Inferior parietal cortex (tissue), 1 donor: ENCODE results near the gene PKP2.
"Not testable (repeated sequence)": the region's sequence is repeated elsewhere in the genome, so short reads cannot be mapped to it uniquely, and the experiment has no call there.

Experiments used
- DNase-seq: peaks from one replicate; pipeline ENCODE4 v3.0.0-alpha.2; 2016; ENCODE audit errors: extremely low spot score

Gene PKP2

DNA sequence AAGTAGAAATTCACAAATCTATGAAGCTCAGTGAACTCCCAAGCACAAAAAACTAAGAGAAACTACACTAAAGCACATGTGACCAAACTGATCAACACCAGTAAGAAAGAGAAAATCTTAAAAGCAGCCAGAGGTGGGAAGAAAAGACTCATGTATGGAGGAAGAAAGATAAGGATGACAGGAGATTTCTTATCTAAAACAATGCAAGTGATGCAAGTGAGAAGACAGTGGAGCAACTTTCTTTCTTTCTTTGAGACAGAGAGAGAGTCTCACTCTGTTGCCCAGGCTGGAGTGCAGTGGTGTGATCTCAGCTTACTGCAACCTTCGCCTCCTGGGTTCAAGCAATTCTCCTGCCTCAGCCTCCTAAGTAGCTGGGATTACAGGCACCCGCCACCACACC is 34.9 kb downstream of the PKP2 start:
- not testable (repeated sequence) for DNase-seq

DNA sequence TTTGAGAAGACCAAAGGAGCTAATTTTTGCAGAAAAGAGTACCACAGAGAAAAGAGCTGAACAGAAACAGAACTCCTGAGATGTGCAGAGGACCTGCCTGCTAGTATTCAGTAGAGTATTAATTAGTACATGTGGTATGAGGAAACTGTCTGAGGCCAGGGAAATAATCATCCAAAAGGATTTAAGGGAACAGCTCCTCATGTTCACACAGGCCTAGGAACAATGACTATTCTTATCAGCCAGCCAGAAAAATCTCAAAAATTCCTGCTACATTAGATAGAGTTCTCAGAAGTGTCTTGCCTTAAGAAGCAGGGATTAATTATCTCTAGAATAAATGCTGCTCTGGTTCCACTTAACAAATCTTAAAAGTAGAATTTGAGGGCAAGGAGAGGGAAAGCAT is 36.4 kb downstream of the PKP2 start:
- DNase-seq: no peak

DNA sequence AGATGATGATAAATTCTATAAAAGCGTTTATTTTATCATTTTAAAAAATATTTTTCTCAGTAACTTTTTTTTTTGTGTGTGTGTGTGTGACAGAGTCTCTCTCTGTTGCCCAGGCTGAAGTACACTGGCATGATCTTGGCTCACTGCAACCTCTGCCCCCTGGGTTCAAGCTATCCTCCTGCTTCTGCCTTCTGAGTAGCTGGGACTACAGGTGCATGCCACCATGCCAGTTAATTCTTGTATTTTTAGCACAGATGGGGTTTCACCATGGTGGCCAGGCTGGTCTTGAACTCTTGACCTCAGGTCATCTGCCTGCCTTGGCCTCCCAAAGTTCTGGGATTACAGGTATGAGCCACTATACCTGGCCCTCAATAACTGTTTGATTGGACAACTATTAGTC is 37.2 kb downstream of the PKP2 start:
- DNase-seq: no peak

DNA sequence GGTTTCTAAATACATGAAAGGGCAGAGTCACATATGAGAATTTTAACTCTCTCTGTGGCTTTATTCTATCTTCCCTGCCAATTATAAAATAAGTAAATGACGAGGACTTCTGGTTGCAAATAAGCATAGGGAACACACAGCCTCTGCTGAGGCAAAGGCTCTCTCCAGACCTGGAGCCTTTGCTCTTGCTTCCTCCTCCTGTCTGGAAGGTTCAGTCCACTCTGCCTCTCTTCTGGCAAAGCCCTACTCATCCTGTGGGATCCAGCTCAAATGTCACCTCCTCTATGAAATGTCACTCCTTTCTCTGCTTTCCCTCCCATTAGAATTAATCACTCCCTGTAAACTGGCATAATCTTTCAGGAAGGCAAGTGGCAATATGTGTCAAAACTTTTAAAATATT is 41.9 kb downstream of the PKP2 start:
- DNase-seq: no peak

DNA sequence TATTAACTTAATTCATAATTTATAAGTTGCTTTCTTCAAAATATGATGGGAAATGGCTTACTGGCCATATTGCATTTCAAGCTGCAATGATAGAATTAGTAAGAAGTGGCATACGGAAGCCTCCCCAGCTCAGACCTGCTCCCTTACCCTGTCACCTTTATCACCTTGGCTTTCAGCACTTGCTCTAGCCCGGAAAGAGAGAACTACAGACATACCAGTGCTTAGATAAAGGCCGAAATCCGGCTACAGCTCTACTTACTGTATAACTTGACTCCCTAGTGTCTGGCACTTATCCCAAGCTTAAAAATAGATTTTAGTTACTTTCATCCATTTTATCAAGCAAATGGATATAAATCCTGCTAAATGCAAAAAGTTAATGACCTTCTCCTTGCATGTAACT is 42.5 kb downstream of the PKP2 start:
- DNase-seq: no peak

DNA sequence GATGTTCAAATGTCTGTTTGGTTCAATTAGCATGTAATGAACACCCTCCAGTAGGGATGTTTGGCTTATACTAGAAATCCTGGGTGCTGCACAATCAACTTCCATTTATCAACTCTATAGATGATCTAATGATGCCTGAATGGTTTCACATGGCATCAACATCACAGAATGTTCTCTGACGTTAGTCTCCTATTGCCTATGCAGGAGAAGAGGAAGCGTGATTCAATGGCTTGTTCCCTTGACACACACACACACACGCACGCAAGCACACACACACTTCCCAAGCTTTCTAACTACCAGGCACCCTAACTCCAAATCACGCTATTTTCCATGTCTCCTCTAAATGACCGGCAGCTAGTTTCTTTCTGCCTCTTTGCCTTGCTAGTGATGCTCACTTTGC is 49.3 kb downstream of the PKP2 start:
- no peak for DNase-seq

DNA sequence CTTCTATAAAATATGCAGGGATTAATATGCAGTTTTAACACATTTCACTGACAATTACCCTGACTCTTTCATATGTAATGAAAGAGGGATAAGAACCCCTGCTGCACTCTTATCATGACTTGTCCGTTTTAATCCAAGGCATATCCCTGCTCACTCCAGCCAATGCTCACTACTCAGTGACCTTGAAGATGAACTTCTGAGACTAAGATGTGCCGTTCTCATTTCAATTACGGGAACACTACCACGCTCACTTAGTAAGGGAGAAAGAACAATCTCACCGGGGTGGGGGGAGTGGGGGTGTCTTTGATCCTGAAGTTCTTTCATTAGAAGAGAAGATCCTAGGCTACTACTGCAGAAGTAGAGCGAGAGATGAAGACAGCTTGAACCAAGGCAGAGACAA is 50.5 kb downstream of the PKP2 start:
- DNase-seq: no peak

DNA sequence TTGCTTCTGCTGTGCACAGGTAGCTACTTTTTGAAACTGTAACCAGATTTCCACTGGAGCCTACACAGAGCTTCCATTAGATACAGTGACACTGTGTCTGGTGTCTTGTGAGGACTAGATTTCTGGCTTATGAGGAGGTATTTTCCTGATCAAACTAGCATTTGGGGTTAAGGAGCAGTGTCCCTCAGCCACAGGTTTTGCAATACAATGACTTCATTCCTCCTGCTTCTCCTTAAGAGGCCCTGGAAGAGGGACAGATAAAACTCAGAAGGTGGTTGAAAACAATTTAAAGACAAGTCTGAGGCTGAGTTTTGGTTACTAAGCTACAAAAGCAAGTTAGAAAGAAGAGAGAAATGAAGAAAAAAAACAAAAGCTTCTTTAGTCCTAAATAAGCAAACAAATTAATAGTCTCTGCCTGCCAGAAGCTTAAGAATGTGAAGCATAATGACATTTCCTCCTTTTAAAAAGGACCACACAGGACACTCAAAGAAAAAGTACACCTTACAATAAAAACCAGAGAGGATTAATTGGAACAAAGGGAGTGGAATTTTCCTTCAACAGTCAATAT is 53.0 kb downstream of the PKP2 start:
- DNase-seq: no peak

DNA sequence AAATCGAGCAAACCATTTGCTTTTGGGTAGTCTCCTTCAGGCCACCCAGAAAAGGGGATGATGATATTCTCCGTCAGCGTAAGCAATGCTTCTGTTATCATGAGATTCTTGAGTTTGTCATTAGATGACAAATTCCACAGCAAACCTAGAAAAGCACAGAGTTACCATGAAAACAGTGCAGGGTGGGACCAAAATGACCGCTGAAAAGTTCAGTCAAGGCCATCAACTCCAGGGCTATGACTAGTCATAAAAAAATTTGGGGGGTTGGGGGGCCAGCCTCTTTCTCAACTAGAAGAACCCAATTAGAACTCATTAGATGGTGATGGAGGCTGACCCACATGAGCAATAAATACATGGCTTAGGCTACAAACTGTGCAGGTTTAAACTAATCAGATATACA is 55.5 kb downstream of the PKP2 start:
- DNase-seq: no peak

DNA sequence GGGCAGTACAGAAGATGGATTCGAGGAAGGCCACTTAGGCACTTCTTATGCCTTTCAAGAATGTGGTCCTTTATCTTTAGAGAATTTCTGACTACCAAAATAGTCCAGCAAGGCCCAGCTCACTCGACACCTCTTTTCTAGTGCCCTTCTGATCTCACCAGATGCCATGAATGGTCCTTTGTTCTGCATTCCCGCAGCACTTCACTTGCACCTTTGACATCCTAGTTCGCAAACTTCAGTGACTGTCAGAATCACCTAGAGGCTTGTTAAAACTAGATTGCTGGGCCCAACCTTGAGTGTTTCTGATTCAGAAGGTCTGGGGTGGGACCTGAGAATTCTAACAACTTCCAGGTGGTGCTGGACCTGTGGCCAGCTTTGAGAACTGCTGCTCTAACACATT is 56.7 kb downstream of the PKP2 start:
- no peak for DNase-seq

DNA sequence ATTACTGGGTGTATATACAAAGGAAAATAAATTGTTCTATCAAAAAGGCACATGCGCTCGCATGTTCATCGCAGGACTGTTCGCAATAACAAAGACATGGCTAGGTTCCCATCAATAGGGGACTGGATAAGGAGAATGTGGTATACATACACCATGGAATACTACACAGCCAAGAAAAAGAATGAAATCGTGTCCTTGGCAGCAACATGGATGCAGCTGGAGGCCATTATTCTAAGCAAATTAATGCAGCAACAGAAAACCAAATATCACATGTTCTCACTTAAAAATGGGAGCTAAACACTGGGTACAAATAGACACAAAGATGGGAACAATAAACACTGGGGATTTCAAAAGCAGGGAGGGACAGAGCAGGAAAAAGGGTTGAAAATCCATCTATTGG is 58.6 kb downstream of the PKP2 start:
- no peak for DNase-seq

DNA sequence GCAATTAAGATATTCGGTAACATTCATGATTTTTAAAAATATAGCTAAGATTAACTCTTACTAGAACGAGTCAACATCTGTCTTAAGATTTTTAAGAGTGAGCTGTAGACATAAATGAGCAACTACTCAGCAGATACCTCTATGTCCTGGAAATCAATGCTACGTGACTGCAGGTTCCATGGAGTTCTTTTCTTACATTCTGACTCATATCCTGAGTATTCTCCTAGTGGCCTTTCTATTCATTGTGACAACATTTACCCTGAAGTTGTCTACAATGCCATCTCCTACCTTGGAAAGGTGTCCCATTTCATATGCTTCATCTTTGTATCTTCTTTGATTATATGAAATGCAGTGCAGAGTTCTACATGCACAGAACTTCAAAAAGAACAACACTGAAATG is 59.9 kb downstream of the PKP2 start:
- no peak for DNase-seq

DNA sequence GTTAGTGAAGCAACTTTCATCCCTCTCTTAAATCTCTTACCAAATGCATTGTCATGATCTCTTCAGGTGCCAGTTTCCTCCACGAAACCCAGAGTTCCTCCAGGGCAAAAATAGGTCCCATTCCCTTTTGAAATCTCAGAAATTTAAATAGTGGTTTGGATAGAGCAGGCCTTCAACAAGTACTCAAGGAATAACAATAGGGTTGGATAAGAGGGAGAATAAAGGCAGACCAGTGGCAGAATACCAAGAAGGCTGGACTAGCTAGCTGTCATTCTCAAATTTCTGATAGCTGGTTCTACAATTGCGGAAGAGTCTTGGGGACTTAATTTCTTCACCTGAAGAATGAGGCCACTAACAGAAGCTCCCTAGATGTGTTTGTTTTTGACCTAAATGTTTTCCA is 62.5 kb downstream of the PKP2 start:
- DNase-seq: no peak

DNA sequence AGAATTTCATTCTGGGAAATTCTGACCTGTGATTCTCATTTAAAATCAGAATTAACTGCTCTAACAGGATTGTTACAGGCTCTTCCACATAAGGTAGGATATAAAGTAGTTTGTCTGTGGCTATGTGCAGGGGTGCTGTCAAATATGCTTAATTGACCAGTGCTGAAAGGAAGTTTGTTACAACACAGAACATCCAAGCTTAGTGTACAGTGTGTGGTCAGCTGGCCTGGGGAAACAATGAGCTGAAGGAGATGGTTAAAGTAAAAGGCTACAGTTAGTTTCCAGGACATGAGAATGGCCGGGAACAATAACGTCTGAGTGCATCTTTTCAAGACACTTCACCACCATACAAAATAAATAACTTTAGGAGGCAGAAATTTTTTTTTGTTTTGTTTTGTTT is 68.0 kb downstream of the PKP2 start:
- DNase-seq: no peak

DNA sequence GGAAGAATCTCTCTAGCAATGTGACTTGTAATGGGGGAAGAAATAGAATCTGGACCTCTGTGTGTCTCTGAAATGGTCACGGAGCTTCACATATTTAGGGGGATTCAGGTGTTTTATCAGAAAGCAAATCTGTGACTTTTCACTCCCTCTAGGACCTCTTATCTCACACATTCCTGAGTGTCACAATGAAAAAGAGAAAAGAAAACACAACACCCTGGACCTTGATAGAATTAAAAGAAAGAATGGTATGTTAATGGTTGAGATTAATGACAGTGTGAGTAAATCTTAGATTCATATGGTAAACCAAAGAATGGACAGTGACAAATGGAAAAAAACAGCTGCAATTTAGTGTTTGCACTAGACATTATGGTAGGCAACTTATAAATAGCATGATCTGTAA is 68.5 kb downstream of the PKP2 start:
- DNase-seq: no peak

DNA sequence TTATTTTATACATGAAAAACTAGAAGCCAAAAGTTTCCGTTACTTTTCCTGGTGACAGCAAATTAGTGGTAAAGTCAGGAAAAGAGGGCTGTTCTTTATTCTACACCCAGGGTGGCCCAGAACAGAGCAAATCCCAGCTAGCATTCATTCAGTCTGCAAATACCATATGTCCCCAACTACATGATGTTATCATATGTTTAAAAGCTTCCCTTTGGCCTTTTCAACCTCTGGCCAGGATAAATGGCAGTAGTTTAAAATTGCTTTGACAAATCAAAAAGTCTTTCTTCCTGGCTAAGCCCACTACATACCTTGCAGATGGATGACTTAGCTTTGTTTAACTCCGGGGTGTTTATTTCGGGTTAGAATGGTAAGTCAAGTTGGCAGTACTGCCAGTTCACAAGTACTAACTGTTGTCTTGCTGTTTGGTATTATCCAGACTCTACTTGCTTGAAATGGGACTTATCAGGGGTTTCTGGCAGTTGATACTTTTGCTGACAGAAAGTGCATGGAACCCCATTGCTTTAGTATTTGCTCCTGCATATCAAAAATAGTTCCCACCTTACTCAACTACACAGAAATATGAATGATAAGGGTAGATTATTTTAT is 69.7 kb downstream of the PKP2 start:
- no peak for DNase-seq

DNA sequence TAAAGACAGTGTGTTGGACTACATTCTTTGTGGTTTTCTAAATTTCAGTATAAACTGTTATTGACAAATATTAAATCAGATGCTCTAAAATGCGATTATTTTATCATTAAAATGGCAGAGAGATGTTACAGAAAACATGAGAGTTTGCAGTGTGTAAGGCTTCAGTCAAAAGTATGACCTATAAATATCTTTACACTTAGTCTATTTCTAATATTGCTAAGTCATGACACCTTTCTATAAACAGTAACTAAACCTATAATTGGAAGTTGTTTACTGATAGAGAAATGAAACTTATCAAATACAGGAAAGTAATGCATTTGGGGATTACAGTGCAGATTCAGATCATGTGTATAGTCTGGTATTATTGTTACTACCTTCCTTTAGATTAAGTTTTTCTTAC is 72.0 kb downstream of the PKP2 start:
- DNase-seq: no peak

DNA sequence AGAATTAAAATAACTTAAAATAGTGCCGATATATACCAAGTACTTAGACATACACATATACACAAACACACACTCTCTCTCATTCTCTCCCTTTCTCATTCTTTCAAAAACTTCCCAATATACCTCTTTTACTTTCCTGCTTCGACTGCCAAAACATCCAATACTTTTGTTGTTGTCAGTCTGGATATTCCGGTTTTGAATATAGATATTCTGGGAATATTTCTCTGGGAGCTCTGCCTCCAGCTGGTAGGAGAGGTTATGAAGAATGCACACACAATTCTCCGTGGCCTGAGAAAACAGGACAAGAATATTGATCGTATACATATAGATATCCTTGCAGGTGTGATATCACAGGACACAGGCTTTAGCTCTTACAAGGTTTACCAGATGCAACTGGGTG is 74.2 kb downstream of the PKP2 start:
- no peak for DNase-seq

DNA sequence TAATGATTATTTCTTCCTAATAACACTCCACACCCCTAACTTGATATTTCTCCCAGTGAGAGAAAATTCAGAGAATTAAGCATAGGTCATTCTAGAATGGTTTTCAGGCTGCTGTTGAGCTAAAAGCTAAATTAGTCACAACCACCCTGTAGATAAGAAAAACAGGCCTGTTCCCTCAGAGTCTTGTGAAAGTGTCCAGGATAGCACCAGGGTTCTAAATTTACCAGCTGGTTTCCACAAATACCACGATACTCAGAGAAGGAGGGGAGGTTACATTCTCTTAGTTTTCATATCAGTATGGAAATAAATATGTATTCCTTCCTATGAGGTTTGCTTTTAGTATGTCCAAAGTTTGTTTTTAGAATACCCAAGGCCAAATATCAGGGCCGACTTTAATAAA is 74.9 kb downstream of the PKP2 start:
- no peak for DNase-seq

DNA sequence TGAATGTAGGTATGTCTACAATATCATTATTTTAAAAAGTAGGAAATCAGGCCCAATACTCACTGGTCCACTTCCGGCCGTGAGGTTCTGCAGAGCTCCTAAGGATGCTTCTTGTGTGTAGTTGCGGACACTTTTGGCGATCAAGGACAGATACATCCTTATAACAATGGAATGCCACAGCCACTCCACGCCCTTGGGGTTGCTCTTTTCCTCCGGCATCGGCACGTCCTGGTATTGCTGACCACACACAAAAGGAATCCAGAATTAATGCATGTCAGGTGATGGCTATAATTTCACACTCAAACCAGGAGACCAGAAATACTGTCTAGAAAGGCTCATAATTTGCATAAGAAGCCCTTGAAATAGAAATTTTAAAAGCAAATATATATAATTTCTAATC is 75.3 kb downstream of the PKP2 start:
- DNase-seq: no peak

DNA sequence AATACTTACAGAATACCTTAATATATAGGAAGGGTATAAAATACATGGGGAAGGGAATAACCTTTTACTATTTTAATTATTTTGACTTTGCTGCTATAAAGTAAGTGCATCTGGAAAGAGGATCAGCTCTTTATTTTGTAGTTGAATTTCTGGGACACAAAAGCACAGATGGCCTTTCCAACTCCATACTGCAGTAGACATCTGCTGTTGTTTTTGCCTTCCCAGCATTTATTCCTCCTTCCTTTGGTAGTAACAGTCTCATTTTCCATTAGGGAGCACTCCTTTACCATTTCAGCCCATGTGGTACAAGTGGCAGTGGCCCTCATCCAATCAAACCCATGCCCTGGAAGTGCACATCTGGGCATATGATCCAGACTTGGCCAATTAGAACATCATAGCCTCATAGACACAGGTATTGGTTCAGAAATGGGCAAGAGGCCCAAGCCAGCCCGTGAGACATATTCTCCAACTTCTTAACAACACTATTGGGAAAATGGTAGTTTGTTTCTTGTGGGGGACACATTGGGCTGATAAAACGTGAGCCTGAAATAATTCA is 76.1 kb downstream of the PKP2 start:
- no peak for DNase-seq

DNA sequence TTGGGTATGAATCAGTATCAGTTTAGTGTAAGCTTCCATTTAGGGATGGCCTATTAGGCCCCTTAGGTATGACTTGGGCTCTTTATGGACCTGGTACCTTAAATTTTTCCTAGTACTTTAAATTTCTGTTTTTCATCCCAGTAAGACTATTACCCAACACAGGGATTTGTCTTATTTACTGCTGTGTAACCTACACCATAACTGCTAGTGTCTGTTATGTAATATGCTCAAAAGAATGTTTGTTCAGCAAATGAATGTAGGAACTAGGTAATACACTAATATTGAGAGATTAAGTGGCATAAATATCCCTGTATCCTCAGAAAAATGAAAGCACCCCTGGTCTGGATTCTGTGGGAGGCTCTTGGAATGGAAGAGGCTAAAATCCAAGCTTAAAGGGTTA is 77.2 kb downstream of the PKP2 start:
- no peak for DNase-seq

DNA sequence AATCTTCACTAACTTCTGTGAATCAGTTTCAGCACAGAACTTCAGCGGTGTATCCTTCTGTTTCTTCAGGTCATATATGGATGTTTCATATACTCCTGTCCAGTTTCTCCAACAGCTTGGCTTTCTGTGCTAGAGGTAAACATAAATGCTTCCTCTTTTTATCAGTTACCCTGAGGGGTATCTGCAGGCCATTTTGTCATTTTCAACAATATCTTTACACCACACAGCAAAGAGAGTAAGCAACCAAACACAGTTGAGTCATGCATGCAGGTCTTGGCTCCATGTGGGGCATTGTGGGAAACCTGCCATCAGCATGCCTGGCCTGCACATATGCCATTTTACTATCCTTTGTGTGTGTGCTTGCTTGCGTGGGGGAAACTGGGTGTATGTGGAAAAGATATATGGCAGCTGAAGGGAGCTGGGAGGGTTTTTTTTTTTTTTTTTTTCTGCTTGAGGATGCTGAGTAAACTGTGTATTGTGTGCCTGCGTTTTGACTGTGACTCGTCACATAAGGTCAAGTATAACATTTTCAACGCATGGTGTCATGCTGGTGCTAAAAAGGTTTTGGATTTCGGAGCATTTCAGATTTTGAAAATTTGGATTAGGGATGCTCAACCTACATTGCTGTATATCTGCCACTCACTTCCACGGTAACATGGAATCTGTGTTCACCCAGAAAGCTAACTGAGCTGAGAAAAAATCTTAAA is 84.7 kb downstream of the PKP2 start:
- DNase-seq: no peak
